GM12874 (cell line): Measurements from ENCODE around the gene KIF6.

Experiments used
- CTCF ChIP-seq: IDR thresholded peaks from 2 replicates; pipeline ENCODE4 v1.5.1; 2011; ENCODE audit warnings: low read depth, mild to moderate bottlenecking, control low read depth, low read length, moderate library complexity; ENCODE audit not compliant: insufficient read depth

KIF6 gene

GRCh38 chr6:39746795-39747194 is 21.6 kb upstream of the KIF6 start:
- no peak for TF ChIP-seq CTCF

GRCh38 chr6:39733704-39734103 is 8.5 kb upstream of the KIF6 start:
- no peak for TF ChIP-seq CTCF

GRCh38 chr6:39731565-39731964 is 6.4 kb upstream of the KIF6 start:
- TF ChIP-seq CTCF, result no peak

GRCh38 chr6:39729945-39730344 is 4.7 kb upstream of the KIF6 start:
- no peak for TF ChIP-seq CTCF

DNA sequence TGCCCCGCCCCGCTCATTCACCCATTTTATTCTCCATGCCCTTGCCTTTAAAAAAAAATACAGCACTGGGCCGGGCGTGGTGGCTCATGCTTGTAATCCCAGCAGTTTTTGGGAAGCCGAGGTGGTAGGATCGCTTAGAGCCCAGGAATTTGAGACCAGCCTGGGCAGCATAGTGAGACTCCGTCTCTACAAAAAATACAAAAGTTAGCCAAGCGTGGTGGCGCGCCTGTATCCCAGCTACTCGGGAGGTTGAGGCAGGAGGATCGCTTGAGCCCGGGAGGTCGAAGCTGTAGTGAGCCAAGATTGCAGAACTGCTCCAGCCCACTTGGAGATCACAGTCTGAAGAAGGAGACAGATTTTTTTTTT is 407 bp upstream of the KIF6 start:
- no peak for TF ChIP-seq CTCF

- TF ChIP-seq CTCF, result no peak
Measured at GRCh38 chr6:39714802-39715201, 10.4 kb downstream of the KIF6 start.

DNA sequence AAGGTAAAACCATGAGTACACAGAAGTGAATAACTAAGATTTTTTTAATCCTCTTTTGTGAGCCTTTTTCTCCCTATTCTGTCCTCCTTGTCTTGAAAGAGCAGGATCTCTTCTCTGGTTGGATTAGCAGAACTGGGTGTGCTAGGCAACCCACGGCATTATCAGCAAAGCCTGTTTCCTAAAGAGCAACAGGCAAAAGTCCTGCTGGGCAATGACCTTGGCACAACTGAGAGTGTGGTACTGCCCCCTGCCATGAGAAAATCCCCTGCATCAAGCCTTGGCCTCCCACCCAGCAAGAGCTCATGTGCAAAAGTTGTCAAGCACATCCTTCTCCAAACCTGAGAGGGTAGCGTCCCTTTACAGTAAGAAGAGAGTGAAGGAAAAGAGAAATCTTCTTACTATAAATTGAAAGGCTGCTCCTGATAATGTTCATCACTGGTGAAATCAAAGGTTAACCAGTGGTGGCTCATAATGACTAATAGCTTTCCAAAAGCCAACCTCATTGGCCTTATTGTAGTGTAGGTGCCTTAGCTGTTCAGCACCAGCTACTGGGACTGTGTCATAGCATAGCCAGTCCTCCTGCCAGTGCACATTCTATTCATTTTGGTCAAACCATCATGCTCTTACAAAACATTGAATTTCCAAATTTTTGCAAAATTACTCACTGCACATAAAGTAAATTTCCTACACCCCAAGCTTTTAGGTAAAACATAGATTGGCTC is 17.1 kb downstream of the KIF6 start:
- no peak for TF ChIP-seq CTCF
